ENCODE results near the gene NTRK3. TPM values are rescaled to one million over a fixed set of nuclear protein-coding genes. Genes with fewer than 3 reads are reported as not detected.
A peak's percentile ranks its signal among the peaks of the same experiment; 100 is the strongest.

The NTRK3 gene
- total RNA-seq, 2 donors from 2014 or later: not detected

DNA sequence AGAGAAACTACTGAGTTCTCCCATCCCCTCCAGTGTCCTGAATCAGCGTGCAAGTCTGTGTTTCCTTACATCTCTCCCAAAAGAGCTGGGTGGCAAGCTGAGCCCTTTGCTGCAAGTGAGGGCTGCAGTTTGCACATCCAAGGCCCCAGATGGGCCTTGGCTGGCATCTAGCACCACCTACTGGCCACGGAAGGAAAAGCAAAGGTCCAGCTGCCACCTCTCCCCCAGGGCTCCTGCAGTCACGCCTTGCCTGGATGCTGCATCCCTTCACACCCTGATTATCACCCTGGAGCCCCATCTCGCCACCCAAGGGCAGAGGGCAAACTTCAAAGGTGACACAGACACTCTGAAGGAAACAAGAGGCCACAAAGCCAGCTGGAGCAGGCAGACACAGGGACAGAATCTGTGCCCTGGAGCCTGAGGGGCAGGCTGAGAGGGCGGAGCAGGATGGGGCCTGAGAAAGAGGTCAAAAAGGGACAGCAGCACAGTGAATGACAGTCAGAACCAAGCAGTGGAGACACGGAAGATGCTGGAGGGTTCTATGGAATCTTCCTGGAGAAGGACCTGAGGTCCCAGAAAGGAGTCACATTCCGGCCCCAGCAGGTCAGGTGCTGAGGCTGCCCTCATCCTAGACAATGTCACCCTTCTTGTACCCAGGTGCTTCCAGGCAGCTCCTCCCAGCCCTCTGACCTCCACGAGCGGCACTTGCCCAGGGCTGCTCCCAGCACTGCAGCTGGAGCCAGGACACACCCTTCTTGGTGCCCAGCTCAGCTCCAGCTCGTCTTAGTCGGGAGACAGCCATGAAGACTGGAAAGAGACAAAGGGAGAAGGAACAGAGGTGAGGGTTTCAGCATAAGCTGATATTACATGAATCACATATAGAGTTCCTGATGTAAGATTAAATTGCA, 18.3 kb upstream of the NTRK3 start:
- ATAC-seq (no peak), DNase-seq (peak in 2 of 3 donors; percentile 16 to 47)
- H3K27ac Mint-ChIP-seq: no peak overlapping the region
- H3K9me3 ChIP-seq (ENCODE audit: control insufficient read depth, low read length, poor library complexity, severe bottlenecking): no peaks in the 10 kb centered on the region
- peaks cover 2% of the 10 kb centered on the region for H3K4me1 Mint-ChIP-seq
- peaks cover 3% of the 10 kb centered on the region for H3K36me3 Mint-ChIP-seq (ENCODE audit: low read depth)
- no peak overlapping the region for H3K4me3 Mint-ChIP-seq
- peaks cover 52% of the 10 kb centered on the region for H3K27me3 Mint-ChIP-seq

DNA sequence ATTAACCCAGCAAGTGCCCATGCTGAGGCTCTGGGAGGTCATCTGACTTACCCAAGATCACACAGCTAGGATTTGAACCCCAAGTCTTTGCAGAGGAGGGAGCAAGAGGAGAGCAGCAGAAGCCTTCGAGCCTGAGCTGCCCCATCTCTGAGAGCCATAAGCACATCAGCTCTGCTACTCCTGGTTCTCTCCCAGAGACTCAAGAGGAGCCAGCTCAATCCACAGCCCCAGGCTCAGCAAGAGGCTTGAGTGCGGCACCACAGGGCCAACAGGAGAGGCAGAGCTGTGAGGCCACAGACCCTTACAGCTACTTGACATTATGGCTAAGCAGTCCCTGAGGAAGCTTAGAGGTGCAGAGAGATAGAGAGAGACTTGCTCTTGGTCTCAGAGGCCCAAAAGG, 15.9 kb upstream of the NTRK3 start:
- H3K27me3 Mint-ChIP-seq: peaks cover 50% of the 10 kb centered on the region
- H3K9me3 ChIP-seq (ENCODE audit: control insufficient read depth, low read length, poor library complexity, severe bottlenecking): no peaks in the 10 kb centered on the region
- H3K36me3 Mint-ChIP-seq (ENCODE audit: low read depth): no peaks in the 10 kb centered on the region
- no peak overlapping the region for H3K4me3 Mint-ChIP-seq
- DNase-seq (no peak), ATAC-seq (no peak)
- no peak overlapping the region for H3K27ac Mint-ChIP-seq
- H3K4me1 Mint-ChIP-seq: peaks cover 1% of the 10 kb centered on the region

DNA sequence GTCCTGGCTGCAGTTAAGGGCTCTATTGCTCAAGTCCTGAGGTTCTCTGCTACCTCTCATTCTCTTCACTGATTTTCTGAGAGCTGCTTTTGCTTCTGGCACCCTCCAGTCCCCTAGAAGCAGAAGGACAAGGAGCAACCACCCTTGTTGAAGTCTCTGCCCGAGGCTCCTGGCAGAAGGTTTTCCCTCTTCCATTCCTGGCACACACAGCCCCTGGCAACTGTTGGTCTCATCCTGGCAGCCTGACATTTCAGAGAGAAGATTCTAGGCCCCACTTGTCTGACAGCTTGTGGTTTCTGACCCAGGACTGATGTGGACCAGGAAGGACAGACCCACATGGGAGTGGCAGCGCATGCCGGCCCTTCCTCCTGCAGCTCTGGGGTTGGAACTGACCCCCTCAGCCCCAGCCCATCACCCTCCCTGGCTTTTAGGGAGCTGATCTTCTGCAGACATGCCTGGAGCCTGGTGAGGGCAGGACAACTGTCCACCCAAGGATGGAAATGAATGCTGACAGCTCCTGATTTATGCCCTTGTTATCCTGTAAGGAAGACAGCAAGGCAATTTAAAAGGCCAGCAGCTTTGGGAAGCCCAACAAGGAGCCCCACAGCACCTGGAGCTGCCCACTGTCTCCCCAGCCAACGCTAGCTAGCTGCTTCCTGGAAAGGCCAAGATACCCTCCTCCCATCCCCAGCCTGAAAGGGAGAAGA, 13.0 kb upstream of the NTRK3 start:
- Mint-ChIP-seq H3K27ac (no peak overlapping the region), H3K4me3 (no peak overlapping the region), H3K27me3 (peaks cover 61% of the 10 kb centered on the region), H3K4me1 (no peaks in the 10 kb centered on the region), H3K36me3 (ENCODE audit: low read depth) (no peaks in the 10 kb centered on the region)
- DNase-seq (no peak), ATAC-seq (no peak)
- H3K9me3 ChIP-seq (ENCODE audit: control insufficient read depth, low read length, poor library complexity, severe bottlenecking): no peaks in the 10 kb centered on the region

DNA sequence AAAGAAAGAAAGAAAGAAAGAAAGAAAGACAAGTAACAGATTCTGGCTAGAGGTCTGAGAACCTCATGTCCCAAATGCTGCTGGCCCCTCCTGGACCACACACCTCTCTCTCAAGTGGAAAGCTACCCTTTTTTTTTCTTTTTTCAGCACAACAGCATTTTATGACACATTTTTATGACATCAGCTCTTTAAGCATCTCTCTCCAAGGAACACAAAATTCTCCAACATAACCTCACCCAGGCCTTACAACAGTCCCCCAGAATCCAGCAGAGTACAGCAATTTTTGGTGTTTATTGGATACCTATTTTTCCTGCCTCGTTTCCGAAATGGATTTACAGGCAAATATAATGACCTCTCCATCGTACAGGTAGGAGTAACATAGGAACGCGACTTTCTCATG, 11.2 kb upstream of the NTRK3 start:
- Mint-ChIP-seq H3K27ac (no peak overlapping the region), H3K4me1 (no peaks in the 10 kb centered on the region), H3K27me3 (peaks cover 77% of the 10 kb centered on the region), H3K36me3 (ENCODE audit: low read depth) (no peaks in the 10 kb centered on the region), H3K4me3 (peak overlapping the region; percentile 15)
- no peak for ATAC-seq
- no peak for DNase-seq
- H3K9me3 ChIP-seq (ENCODE audit: control insufficient read depth, low read length, poor library complexity, severe bottlenecking): no peaks in the 10 kb centered on the region

DNA sequence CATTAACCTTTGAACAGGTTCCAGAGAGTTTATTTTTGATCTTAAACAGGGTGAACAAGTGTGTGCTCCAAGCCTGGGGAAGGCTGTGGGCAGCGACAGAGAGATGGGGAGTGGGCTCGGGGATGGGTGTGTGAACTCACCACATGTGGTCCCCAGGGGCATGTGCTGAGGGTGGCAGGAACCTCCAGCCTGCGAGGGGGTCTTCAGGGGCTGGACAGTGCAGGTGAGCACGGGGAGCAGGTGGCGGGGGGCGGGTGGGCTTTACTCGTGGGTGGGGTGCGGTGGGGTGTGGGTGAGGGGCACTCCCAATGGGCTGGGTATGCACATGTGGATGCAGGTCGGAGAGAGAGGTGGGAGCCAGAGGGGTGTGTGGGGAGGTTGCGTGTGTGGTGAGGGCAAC, 9.6 kb upstream of the NTRK3 start:
- no peaks in the 10 kb centered on the region for H3K9me3 ChIP-seq (ENCODE audit: control insufficient read depth, low read length, poor library complexity, severe bottlenecking)
- ATAC-seq (no peak), DNase-seq (no peak)
- H3K4me1 Mint-ChIP-seq: no peaks in the 10 kb centered on the region
- peaks cover 86% of the 10 kb centered on the region for H3K27me3 Mint-ChIP-seq
- no peak overlapping the region for H3K27ac Mint-ChIP-seq
- no peak overlapping the region for H3K4me3 Mint-ChIP-seq
- no peaks in the 10 kb centered on the region for H3K36me3 Mint-ChIP-seq (ENCODE audit: low read depth)

DNA sequence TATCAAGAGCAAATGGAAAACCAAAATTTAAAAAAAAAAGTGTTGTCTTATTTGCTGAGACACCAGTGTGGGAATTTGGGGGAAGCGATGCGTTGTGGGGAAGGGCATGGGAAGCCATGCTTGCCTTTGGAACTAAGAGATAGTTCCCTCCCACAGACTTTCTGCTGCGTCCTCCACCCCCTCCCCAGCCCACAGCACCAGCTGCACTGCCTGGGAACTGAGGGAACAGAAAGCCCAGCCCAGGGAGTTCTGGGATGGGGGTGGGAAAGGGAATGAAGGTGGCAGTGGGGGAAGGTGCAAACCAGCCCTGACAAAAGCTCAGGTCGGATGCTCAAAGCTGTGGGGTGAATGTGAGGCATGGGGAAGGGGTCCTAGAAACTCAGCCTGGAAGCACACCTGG, 8.1 kb upstream of the NTRK3 start:
- Mint-ChIP-seq H3K4me3 (no peak overlapping the region), H3K27me3 (peaks cover 90% of the 10 kb centered on the region), H3K27ac (no peak overlapping the region), H3K4me1 (no peaks in the 10 kb centered on the region), H3K36me3 (ENCODE audit: low read depth) (no peaks in the 10 kb centered on the region)
- no peak for DNase-seq
- H3K9me3 ChIP-seq (ENCODE audit: control insufficient read depth, low read length, poor library complexity, severe bottlenecking): no peaks in the 10 kb centered on the region
- ATAC-seq: no peak

DNA sequence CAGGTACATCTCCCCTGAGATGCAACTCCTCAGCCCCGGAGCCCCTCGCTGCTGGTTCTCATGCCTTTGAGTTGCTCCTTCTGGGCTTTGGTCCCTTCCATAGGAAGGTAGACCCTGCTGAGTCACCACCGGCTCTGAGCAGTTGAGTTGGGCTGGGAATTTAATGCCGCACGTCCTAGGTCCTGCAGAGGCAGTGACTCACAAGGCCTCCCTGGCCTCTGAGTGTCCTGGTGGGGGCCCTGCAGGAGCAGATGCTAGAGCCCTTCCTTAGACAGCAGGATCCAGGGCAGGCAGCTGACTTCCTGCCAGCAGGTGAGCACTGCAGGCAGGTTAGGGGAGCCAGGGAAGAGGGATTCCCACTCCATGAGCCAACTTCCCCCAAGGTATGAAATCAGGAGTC, 5.5 kb upstream of the NTRK3 start:
- Mint-ChIP-seq H3K4me1 (peaks cover 4% of the 10 kb centered on the region), H3K36me3 (ENCODE audit: low read depth) (peaks cover 4% of the 10 kb centered on the region), H3K27me3 (peaks cover 98% of the 10 kb centered on the region), H3K27ac (no peak overlapping the region), H3K4me3 (no peak overlapping the region)
- no peaks in the 10 kb centered on the region for H3K9me3 ChIP-seq (ENCODE audit: control insufficient read depth, low read length, poor library complexity, severe bottlenecking)
- DNase-seq: no peak
- ATAC-seq: no peak

DNA sequence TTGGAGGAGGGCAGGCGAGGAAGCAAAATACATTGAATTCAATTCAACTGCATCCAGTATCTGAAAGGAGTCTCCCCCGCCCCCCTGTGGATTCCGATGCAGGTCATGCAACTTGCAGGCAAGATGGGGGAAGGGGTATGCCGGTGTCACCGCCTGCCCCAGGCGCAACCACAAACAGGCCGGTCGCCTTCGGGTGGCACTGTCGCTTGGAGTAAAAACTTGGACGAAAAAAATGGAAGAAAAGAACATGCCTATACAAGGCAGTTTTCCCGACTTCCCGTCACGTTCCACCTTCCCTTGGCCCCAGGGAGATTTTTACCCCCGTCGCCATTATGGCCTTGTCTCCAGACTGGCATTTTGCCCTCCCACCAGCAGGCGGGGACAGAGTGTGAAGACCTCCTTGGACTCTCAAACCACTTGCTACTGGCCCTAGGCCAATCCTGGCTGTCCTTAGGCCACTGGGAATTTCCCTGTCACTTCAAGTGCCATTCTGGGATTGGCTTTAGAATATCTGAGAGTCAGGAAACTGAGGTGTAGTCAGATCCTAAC, 1.6 kb upstream of the NTRK3 start:
- H3K4me3 Mint-ChIP-seq: peak overlapping the region; percentile 85
- H3K27ac Mint-ChIP-seq: no peak overlapping the region
- ATAC-seq (no peak), DNase-seq (no peak)
- peaks cover 4% of the 10 kb centered on the region for H3K36me3 Mint-ChIP-seq (ENCODE audit: low read depth)
- peaks cover 87% of the 10 kb centered on the region for H3K27me3 Mint-ChIP-seq
- no peaks in the 10 kb centered on the region for H3K9me3 ChIP-seq (ENCODE audit: control insufficient read depth, low read length, poor library complexity, severe bottlenecking)
- H3K4me1 Mint-ChIP-seq: peaks cover 14% of the 10 kb centered on the region

DNA sequence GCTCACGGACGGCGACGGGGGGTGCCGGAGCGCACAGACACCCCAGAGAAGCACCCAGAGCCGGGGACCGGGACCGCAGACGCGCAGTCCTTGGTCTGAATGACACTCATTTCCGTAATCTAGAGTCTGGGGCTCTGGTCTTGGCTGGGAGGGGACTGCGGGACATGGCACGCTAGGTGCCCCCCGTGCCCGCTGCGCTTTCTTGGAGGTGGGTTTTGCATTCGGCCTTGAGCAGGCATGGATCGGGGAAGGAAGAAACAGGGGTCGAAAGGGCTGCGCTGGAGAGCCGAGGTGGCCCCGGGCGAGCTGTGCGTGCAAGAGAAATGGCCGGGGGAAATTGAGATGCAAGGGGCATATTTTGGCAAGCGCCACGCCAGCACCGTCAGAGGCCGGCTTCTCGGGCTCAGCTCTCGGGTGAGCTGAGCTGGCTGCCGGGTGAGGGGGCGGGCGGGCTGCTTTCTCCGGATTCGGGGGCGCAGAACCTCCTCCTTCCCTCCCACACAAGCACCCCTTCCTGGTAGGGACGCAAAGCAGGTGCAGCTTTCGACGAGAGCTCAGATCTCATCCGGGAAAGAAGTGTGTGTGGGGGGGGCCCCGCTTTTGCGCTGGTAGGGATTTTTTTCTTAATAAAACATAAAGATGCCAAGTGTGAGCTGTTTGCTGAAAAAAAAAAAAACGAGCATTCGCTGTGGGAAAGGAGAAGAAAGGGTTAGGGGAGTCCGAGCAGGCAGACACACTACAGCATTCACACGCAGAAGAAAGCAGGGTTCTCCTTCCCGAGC, 963 bp upstream of the NTRK3 start:
- Mint-ChIP-seq H3K27ac (no peak overlapping the region), H3K27me3 (peaks cover 87% of the 10 kb centered on the region), H3K4me1 (peaks cover 14% of the 10 kb centered on the region), H3K4me3 (peak overlapping the region; percentile 85), H3K36me3 (ENCODE audit: low read depth) (peaks cover 4% of the 10 kb centered on the region)
- no peaks in the 10 kb centered on the region for H3K9me3 ChIP-seq (ENCODE audit: control insufficient read depth, low read length, poor library complexity, severe bottlenecking)
- DNase-seq: no peak
- ATAC-seq: no peak

DNA sequence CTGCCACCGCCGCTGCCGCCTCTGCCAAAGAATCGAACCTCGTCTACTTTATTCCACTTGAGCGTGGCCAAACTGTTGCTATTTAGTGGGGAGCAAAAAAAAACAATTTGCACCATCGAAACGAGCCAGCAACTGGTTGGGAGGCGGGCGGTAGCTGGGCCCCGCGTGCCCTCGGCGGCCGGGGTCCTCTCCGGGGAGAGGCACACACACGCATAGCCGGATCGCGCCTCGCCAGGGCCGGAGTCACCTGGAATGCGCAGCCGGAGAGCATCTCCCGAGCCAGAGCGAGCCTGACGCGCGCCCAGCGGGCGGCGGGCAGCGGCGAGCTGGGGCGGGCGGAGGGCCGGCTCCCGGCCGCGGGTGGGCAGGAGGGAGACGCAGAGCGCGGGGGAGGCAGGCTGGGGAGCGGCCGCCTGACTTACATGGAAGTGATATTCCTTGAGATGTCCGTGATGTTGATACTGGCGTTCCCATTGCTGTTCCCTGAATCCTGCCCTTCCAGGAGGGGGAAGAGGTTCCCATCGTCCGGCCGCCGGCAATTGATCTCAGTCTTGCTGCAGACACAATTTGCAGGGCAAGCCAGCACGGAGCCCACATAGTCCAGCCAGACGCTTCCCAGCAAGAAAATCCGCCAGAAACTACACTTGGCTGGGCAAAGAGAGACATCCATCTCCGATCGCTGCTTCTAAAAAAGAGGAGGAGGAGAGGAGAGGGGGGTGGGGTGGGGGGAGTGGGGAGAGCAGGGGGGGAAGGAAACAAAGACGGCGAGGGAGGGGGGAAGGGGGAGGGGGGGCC, 858 bp downstream of the NTRK3 start:
- DNase-seq (no peak), ATAC-seq (no peak)
- Mint-ChIP-seq H3K4me1 (peaks cover 14% of the 10 kb centered on the region), H3K4me3 (peak overlapping the region; percentile 79), H3K36me3 (ENCODE audit: low read depth) (peaks cover 4% of the 10 kb centered on the region), H3K27ac (no peak overlapping the region), H3K27me3 (peaks cover 75% of the 10 kb centered on the region)
- no peaks in the 10 kb centered on the region for H3K9me3 ChIP-seq (ENCODE audit: control insufficient read depth, low read length, poor library complexity, severe bottlenecking)

DNA sequence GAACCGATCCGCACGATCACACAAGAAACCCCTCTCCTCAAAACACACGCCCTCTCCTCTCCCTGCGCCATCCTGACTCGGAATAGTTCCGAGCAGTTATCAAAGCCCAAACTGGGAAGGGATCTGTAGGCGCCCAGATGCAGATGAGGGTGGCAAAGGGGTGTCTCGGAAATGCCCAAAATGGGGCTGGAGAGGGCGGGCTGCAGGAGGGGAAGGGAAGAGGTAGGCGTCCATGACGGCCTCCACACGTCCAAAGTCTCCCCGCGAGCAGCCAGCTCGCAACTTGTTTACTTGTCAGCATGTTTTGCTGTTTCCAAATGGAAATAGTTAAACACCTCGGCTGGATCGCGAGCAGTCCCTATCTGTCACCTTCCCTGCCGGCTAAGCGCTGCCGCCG, 1.5 kb downstream of the NTRK3 start:
- H3K9me3 ChIP-seq (ENCODE audit: control insufficient read depth, low read length, poor library complexity, severe bottlenecking): no peaks in the 10 kb centered on the region
- Mint-ChIP-seq H3K36me3 (ENCODE audit: low read depth) (peaks cover 4% of the 10 kb centered on the region), H3K4me1 (peaks cover 14% of the 10 kb centered on the region), H3K27ac (no peak overlapping the region), H3K27me3 (peaks cover 72% of the 10 kb centered on the region), H3K4me3 (peak overlapping the region; percentile 75)
- DNase-seq: no peak
- no peak for ATAC-seq

DNA sequence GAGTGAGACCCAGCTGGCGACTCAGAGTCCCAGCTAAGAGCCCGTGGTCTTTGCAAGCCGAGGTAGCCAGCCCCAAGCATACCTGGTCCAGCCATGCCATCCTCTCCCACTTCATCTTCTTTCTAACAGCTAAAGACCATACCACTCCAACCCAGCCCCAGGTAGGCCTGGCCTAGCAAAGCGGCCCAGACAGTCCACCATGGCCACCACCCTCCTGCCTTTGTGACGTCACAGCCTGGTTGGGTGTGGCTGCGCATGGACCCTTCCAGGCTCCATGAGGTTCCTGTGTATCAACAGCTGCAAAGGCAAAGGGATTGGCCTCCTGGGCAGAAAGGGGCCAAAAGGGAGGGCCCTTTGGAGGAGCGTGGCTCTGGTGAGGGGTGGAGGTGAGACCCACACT, 4.1 kb downstream of the NTRK3 start:
- Mint-ChIP-seq H3K4me3 (no peak overlapping the region), H3K36me3 (ENCODE audit: low read depth) (peaks cover 2% of the 10 kb centered on the region), H3K4me1 (peaks cover 14% of the 10 kb centered on the region), H3K27me3 (peaks cover 62% of the 10 kb centered on the region), H3K27ac (no peak overlapping the region)
- no peaks in the 10 kb centered on the region for H3K9me3 ChIP-seq (ENCODE audit: control insufficient read depth, low read length, poor library complexity, severe bottlenecking)
- DNase-seq (no peak), ATAC-seq (no peak)
